Bone marrow (tissue), 2 donors: ENCODE measurements around the gene FAM184B.
"Not testable (repeated sequence)": the region's sequence is repeated elsewhere in the genome, so short reads cannot be mapped to it uniquely, and the experiment has no call there.

Experiments used
- DNase-seq, 2 donors: peaks; one replicate each; lab custom pipeline; 2025; lab: John Stamatoyannopoulos, UW

The FAM184B gene

DNA sequence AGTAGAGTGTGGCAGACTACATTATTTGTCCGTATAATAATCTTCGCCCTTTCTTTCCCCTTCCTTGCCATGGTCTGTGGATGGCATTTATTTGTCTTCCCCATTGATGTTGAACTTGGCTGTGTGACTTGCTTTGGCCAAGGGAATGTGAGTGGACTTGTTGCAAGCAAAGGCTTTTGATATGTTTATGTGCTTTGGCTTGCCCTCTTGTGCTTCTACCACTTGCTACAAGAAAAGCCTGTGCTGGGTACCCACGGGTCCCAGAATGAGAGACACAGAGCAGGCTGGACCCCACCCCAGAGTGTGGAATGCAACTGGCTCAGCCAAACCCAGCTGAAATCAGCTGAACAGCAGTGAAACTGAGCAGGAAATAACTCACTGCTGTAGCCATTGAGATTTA is 63.0 kb downstream of the FAM184B start:
- no peak for DNase-seq

GRCh38 chr4:17717301-17717700 is 64.1 kb downstream of the FAM184B start:
- DNase-seq: no peak

DNA sequence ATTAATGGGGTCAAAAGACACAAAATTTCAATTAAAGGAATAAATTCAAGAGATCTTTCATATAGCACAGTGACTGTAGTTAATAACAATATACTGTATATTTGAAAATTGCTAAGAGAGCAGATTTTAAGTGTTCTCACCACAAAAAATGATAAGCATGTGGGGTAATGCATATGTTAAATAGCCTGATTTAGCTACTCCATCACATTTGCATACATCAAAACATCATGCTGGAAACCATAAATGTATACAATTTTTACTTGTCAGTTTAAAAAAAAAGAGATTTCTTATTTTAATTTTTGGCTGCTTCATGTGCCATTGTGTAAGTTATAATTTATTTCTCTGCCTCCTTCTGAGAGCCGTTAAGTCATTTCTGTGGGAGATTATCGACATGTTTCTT is 65.9 kb downstream of the FAM184B start:
- DNase-seq: no peak

GRCh38 chr4:17713779-17714178 is 67.6 kb downstream of the FAM184B start:
- no peak for DNase-seq

DNA sequence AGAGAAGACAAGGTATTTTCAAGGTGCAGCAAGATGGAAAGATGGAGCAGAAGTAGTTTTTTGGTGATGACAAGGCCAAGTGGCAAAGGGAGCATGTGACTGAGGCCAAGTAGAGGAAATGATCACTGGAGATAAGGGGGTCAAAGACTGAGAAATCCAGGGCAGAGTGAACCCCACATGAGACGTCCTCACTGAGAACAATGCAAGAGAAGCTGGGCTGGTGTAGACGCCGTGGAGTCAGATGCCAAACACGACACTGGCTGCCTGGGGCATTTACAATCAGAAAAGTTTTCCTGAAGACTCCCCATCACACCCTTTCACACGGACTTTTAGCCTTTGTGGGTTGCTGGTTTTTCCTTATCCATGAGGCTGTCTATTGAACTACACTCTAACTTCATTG is 69.3 kb downstream of the FAM184B start:
- DNase-seq: no peak

DNA sequence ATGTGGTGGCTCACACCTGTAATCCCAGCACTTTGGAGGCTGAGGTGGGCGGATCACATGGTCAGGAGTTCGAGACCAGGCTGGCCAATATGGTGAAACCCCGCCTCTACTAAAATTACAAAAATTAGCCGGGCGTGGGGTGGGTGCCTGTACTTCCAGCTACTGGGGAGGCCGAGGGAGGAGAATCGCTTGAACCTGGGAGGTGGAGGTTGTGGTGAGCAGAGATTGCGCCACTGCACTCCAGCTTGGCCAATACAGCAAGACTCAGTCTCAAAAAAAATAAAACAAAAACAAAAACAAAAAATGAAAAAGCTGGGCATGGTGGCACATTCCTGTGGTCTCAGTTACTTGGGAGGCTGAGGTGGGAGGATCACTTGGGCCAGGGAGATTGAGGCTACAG is 70.2 kb downstream of the FAM184B start:
- not testable (repeated sequence) for DNase-seq

DNA sequence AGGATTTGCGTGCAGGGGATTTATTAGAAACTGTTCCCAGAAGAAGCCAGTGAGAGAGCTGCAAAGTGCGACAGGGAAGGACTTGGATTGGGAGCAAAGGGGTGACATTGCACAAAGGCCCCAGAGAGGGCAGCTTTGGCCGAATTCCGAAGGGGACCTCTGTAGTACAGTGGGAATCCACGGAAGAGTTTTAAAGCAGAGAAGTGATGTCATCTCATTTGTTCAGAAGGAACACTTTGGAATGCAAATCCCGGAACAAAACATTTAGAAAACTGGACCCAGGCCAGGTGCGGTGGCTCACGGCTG is 71.7 kb downstream of the FAM184B start:
- no peak for DNase-seq

GRCh38 chr4:17708992-17709762 is 72.2 kb downstream of the FAM184B start:
- DNase-seq: no peak

DNA sequence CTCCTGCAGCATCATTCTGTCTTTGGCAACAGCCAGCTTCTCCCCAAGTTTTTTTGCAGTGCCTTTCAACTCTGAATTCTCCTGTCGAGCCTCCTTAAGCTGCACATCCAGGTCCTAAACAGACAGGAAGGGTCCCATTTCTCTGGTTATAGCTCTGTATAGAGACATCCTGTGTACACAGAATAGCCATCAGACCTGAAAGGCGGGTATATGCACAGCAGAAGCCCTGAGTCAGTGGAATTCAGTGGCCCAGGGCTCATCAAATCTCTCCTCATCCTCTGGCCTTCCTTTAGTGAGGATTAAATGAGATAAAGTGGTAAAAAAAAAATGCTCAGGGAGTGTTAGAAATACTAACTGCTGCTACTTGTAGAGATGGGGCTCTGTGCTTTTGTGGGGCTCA is 73.8 kb downstream of the FAM184B start:
- no peak for DNase-seq

GRCh38 chr4:17705107-17705506 is 76.3 kb downstream of the FAM184B start:
- no peak for DNase-seq

DNA sequence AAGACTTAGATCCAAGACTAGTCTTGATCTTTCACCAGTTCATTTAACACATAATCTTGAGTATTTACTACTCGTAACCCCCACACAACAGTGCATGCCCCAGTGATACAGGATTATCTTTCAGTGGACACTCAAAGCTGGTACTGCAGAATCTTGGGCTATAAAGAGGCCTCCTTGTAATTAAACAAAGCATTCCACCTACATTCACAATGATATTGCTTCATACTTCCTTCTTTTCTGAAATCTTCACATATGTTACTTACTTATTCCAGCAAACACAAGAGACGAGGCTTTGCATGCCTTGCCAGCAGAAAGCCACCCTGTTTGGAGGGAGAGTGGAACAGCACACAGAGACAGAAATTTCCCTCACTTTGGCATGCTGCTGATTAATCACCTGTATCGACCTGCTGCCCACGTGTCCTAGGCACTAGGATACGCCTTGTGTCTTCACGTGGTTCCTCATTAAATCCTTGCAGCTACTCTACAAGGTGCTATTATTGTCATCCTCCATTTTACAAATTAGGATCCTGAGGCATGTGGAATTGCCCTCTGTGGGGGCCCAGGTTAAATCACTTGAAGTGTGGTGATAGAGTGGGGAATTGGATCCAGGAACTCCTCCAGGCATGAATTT is 77.3 kb downstream of the FAM184B start:
- DNase-seq: no peak

DNA sequence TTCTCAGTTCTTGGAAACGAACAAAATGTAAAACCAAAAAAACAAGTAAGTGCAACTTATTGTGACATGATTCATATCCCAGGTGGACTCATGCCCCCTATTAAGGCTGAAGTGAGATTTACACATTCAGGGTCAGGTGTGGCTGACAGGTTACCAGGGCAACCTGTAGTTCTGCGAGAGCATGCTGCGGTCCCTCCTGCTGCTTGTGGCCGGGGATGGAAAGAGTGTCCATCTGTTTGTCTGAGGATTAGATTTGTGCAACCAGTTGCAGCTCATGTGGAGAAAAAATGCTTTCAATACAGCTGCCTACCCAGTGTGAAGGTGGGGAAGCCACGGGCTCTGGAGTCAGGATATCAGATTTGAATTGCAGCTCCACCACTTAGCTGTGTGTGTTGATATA is 78.8 kb downstream of the FAM184B start:
- no peak for DNase-seq

GRCh38 chr4:17701882-17702281 is 79.5 kb downstream of the FAM184B start:
- no peak for DNase-seq

DNA sequence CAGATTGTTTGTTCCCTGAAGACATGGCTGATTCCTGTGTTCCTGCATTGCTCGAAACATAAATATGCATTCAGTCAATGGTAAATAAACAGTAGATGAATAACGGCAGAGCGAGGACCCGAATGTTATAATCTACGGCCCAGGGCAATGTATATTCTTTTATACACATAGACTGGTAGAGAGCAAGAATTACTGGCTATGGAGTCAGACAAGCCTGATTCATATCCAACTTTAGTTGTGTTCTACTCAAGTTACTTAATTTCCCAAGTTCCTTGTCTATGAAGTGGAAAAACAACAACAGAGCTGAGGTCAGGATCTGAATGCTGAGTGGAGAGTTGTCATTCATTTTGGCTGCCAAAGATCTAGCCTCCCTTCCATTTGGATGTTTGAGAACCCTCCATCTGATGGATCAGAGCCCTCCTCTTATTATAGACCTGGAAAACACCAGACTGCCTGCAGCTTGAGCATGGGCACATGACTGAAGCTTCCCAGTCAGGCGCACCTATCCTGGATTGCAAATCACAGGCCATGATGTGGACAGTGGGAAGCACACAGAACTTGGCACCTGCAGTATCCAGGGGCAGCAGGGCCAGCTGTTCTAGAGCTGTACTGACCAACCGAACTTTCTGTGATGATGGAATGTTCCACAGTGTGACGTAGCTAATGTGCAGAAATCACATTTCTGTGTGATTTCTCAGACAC is 80.1 kb downstream of the FAM184B start:
- DNase-seq: no peak

DNA sequence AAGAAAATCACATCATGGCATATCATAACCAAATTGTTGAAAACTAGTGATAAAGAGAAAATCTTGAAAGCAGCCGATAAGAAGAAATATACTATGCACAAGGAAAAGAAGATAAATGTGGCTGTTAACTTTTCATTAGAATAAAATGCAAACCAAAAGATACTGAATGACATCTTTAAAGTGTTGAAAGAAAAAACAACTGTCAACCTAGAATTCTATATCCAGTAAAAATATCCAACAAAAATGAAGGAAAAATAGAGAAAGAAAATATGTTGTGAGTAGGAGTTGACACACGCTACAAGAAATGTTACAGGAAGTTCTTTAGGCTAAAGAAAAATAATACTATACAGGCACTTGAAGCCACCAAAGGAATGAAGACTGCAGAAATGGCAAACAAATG is 82.0 kb downstream of the FAM184B start:
- DNase-seq: no peak

- no peak for DNase-seq
Observed at GRCh38 chr4:17698116-17698515, 83.3 kb downstream of the FAM184B start.

GRCh38 chr4:17695341-17695740 is 86.1 kb downstream of the FAM184B start:
- DNase-seq: no peak

GRCh38 chr4:17694552-17694951 is 86.9 kb downstream of the FAM184B start:
- DNase-seq: no peak

DNA sequence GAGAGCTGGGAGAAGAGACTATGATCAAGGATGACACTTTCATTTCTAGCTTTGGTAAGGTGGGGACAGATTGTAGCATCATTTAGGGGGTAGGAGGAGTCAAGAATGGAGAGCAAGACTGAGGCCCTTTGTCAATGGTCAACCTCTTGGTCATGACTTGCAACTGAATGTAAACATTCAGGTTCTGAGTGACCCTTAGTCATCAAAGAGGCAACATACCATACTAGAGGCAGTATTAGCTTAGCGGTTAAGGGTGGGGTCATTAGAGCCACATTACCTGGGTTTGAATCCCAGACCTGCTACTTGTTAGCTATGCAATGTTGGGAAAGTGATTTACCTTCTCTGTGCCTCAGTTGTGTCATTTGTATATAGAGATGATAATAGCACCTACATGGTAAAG is 90.5 kb downstream of the FAM184B start:
- no peak for DNase-seq

GRCh38 chr4:17690135-17690534 is 91.3 kb downstream of the FAM184B start:
- DNase-seq: no peak

- no peak for DNase-seq
Observed at GRCh38 chr4:17688011-17688441, 93.4 kb downstream of the FAM184B start.

GRCh38 chr4:17687237-17687857 is 94.1 kb downstream of the FAM184B start:
- DNase-seq: no peak

DNA sequence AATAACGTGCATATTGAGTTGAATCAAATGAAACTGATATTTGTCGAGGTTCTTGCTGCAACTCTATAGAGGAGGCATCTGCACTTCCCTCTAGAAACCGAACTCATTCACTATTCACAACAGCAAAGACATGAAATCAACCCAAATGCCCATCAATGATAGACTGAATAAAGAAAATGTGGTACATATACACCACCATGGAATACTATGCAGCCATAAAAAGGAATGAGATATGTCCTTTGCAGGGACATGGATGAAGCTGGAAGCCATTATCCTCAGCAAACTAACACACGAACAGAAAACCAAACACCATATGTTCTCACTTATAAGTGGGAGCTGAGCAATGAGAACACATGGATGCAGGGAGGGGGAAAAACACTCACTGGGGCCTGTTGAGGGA is 96.8 kb downstream of the FAM184B start:
- not testable (repeated sequence) for DNase-seq
